Adipocyte (in vitro differentiated cells): ENCODE measurements around the gene TIMM10B.
"Not testable (repeated sequence)": the region's sequence is repeated elsewhere in the genome, so short reads cannot be mapped to it uniquely, and the experiment has no call there.

Source experiments
- DNase-seq: peaks from one replicate; pipeline ENCODE4 v3.0.0-alpha.2; 2015; ENCODE audit warnings: low read depth
- H3K27me3 ChIP-seq: replicated peaks from 2 replicates; pipeline ENCODE4 v1.7.0; 2013; ENCODE audit warnings: mild to moderate bottlenecking, low read length, moderate library complexity; ENCODE audit not compliant: control insufficient read depth, insufficient read depth
- H3K36me3 ChIP-seq: 2 replicates; pipeline ENCODE4 v1.7.0; 2013; ENCODE audit warnings: low read length, mild to moderate bottlenecking, moderate library complexity; ENCODE audit not compliant: control insufficient read depth, insufficient read depth, severe bottlenecking
- H3K4me1 ChIP-seq: 2 replicates; pipeline ENCODE4 v1.7.0; 2013; ENCODE audit warnings: mild to moderate bottlenecking, low read length, moderate library complexity; ENCODE audit not compliant: control insufficient read depth, insufficient read depth
- H3K4me3 ChIP-seq: 2 replicates; pipeline ENCODE4 v1.7.0; 2013; ENCODE audit warnings: mild to moderate bottlenecking, low read length, moderate library complexity
- H3K9ac ChIP-seq: 2 replicates; pipeline ENCODE4 v1.7.0; 2013; ENCODE audit warnings: mild to moderate bottlenecking, low read length, moderate library complexity
- H3K9me3 ChIP-seq: 2 replicates; pipeline ENCODE4 v1.7.0; 2013; ENCODE audit warnings: mild to moderate bottlenecking, low read length, moderate library complexity; ENCODE audit not compliant: control insufficient read depth

TIMM10B gene

DNA sequence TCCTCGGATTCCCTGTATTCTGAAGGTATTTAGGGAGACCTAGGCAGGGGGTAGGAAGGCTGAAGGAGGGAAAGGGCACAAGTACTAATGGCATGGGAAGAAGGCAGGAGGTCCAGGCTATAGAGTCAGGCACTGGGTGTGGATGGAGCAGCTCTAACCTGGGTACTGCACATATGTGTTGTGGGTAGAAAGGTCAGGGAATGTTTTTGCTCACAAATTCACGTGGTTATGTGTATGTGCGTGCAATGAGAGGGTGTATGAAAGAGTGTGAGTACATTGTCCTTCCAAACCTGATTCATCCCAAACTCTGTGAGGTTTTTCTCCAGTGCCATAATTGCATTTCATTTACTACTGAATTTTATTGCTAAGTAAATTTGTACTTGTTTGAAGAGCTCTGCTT is 39.0 kb downstream of the TIMM10B start:
- H3K4me1 ChIP-seq, result no peaks in the 10 kb centered on the region
- DNase-seq, result no peak
- H3K9me3 ChIP-seq, result no peaks in the 10 kb centered on the region
- H3K27me3 ChIP-seq, result no peaks in the 10 kb centered on the region
- no peak overlapping the region for H3K9ac ChIP-seq
- H3K4me3 ChIP-seq, result no peak overlapping the region
- H3K36me3 ChIP-seq, result peaks cover 42% of the 10 kb centered on the region

DNA sequence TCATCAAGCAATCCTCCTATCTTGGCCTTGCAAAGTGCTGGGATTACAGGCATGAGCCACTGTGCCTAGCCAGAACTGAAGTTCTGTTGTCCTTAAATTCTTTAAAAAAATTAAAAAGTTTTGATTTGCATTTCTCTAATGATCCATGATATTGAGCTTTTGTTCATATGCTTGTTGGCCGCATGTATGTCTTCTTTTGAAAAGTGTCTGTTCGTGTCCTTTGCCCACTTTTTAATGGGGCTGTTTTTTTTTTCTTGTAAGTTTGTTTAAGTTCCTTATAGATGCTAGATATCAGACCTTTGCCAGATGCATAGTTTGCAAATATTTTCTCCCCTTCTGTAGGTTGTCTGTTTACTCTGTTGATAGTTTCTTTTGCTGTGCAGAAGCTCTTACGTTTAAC is 40.6 kb downstream of the TIMM10B start:
- H3K27me3 ChIP-seq, DNase-seq: not testable (repeated sequence)

DNA sequence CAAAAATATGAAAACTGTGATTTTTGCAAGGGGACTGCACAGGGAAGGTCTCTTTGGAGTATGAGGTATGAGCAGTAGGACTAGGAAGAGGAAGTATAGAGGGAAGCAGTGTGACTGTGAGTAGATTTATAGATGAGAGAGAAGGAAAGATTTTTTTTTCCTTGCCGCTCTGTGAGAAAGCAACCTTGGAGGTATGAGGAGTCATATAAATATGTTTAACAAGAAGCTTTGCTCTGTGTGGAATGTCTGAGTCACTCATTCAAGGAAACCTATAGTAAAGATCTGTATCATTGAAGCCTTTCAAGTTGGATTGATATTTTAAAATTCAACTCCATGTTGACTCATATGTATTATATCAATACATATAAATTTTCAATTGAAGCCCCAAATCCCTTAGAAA is 42.0 kb downstream of the TIMM10B start:
- no peaks in the 10 kb centered on the region for H3K9me3 ChIP-seq
- peak; percentile 51 for DNase-seq
- H3K36me3 ChIP-seq, result peaks cover 28% of the 10 kb centered on the region
- no peak overlapping the region for H3K9ac ChIP-seq
- H3K4me1 ChIP-seq, result no peaks in the 10 kb centered on the region
- H3K4me3 ChIP-seq, result no peak overlapping the region
- no peaks in the 10 kb centered on the region for H3K27me3 ChIP-seq

More for the DNA sequence above, 40.6 kb downstream of the TIMM10B start:
- not testable (repeated sequence) for H3K9me3 ChIP-seq, H3K4me1 ChIP-seq, H3K9ac ChIP-seq, H3K4me3 ChIP-seq
- peaks cover 35% of the 10 kb centered on the region for H3K36me3 ChIP-seq

DNA sequence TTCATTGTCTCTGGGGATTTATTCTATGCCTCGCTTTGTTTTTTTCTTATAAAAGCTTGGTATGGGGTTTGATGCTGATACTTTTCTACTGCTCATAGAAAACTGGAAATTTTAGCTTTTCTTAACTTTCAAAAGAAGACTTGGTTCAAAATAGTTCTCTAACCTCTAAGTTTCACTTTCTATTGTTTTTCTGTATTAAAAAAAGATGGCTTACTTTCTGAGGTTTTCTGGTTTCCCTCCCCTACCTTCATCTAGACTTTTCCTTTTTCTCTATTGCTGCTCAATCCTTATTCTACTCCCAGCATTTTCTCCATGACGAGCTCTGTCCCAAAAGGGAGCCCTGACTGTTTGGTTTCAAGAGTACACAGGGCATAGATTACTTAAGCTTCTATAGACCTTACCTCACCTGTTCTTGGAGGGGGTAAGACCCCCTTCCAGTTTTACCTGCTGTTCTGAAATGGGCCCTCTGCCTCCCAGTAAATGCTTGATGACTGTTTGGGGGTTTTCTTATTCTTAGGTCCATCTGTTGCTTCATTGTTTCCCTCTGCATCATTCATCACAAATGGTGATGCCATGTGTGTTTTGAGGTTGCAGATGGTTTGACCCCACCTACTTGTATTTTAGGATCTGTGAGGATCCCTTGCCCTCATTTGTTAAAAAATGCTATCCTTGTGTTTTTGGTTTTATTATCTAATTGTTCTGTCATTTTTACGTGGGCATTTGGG is 45.3 kb downstream of the TIMM10B start:
- no peak for DNase-seq
- Histone ChIP-seq H3K9me3 (no peaks in the 10 kb centered on the region), H3K4me3 (no peak overlapping the region), H3K9ac (no peak overlapping the region), H3K4me1 (peaks cover 21% of the 10 kb centered on the region), H3K27me3 (no peaks in the 10 kb centered on the region), H3K36me3 (peaks cover 9% of the 10 kb centered on the region)

DNA sequence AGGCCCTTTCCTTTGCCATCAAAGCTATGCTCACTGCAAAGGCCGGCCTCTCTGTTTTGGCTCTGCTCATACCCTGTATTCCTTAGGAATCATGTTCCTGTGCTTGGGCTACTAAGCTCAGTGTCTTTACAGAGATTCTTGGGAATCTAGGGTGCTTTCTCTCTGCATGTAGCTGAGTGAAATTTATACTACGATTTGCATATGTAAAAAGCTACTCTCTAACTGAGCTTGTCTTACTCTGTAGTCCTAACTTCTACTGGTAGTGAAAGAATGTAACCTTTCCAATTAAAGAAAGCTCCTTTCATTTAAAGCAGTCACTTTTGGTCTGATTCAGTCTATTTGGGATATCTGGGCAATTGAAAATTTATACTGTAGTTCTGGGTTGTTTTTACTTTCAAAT is 48.0 kb downstream of the TIMM10B start:
- peaks cover 21% of the 10 kb centered on the region for H3K4me1 ChIP-seq
- H3K9me3 ChIP-seq, result no peaks in the 10 kb centered on the region
- DNase-seq, result no peak
- H3K4me3 ChIP-seq, result no peak overlapping the region
- no peak overlapping the region for H3K9ac ChIP-seq
- H3K36me3 ChIP-seq, result peaks cover 15% of the 10 kb centered on the region
- no peaks in the 10 kb centered on the region for H3K27me3 ChIP-seq

DNA sequence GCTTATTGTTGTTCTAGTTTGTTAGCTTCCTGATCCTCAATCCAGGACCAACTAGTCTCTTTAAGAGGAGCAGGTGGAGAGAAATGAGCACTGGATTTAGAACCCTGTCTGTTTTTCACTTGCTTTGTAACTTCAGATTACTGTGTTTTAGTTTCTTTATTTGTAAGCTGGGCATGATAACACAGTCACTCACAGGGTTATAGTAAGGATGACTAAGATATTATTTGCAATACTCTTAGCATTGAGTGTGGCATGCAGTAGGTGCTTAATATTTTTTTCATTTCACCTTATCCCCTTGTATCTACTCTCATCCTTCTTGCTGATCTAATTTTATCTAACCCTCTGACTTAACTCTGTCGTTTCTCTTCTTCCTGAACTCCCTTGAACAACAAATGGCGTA is 49.5 kb downstream of the TIMM10B start:
- H3K4me3 ChIP-seq, result no peak overlapping the region
- H3K9ac ChIP-seq, result peak overlapping the region; percentile 21
- H3K9me3 ChIP-seq, result no peaks in the 10 kb centered on the region
- DNase-seq, result no peak
- H3K4me1 ChIP-seq, result peaks cover 21% of the 10 kb centered on the region
- no peaks in the 10 kb centered on the region for H3K27me3 ChIP-seq
- H3K36me3 ChIP-seq, result peaks cover 19% of the 10 kb centered on the region

DNA sequence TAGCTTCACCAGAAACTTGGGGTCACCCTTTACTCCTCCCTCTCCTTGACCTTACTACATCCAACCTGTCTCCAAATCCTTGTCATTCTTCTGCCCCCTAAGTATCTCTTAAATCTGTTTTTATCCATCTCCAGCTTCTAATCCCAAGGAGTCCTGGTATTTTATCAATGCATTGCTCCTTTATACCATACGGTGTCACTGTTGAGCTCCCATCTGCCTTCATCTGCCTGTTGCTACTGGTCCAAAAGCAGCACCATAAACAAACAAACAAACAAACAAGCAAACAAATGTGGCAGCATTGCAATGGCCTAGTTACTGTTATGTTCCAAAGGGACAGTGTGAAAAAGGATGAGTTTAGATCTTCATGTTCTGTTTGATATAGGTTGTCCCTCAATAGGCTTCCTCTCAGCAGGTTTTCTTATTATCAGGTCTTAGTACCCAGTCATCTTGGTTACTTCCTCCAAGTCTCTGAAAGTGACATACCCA is 50.0 kb downstream of the TIMM10B start:
- H3K27me3 ChIP-seq, result no peaks in the 10 kb centered on the region
- H3K9ac ChIP-seq, result no peak overlapping the region
- peak; percentile 75 for DNase-seq
- H3K4me3 ChIP-seq, result no peak overlapping the region
- H3K4me1 ChIP-seq, result peaks cover 21% of the 10 kb centered on the region
- H3K36me3 ChIP-seq, result peaks cover 19% of the 10 kb centered on the region
- H3K9me3 ChIP-seq, result no peaks in the 10 kb centered on the region
